Astrocyte (in vitro differentiated cells and primary cell): ENCODE results near the gene TEX19. TPM values are rescaled to one million over a fixed set of nuclear protein-coding genes. Genes with fewer than 3 reads are reported as not detected.

ENCODE experiments used
- DNase-seq: peaks from one replicate; pipeline ENCODE4 v3.0.0-alpha.2; 2010; ENCODE audit warnings: low read depth
- FAIRE-seq: peaks from 2 replicates; lab custom pipeline; 2011; peaks lifted over from hg19 to GRCh38; lab: Jason Lieb, UNC
- H2AFZ ChIP-seq: 2 replicates; pipeline ENCODE4 v1.6.0; 2012; ENCODE audit warnings: low read depth, low read length, inconsistent platforms
- H3K27ac ChIP-seq: 2 replicates; pipeline ENCODE4 v1.5.1; 2011; ENCODE audit warnings: low read depth, low read length, inconsistent platforms
- H3K27me3 ChIP-seq: 2 replicates; pipeline ENCODE4 v1.6.0; 2011; ENCODE audit warnings: low read length, inconsistent platforms; ENCODE audit not compliant: insufficient read depth
- H3K36me3 ChIP-seq: 2 replicates; pipeline ENCODE4 v1.5.1; 2011; ENCODE audit warnings: low read length, inconsistent platforms; ENCODE audit not compliant: insufficient read depth
- H3K4me1 ChIP-seq: 2 replicates; pipeline ENCODE4 v1.5.1; 2011; ENCODE audit warnings: low read length, inconsistent platforms; ENCODE audit not compliant: insufficient read depth
- H3K4me2 ChIP-seq: 2 replicates; pipeline ENCODE4 v1.6.0; 2012; ENCODE audit warnings: low read length, inconsistent platforms
- H3K4me3 ChIP-seq: 2 replicates; pipeline ENCODE4 v1.5.1; 2011; ENCODE audit warnings: low read depth, mild to moderate bottlenecking, low read length, inconsistent platforms; ENCODE audit not compliant: insufficient read depth
- H3K79me2 ChIP-seq: 2 replicates; pipeline ENCODE4 v1.6.0; 2012; ENCODE audit warnings: mild to moderate bottlenecking, low read length, inconsistent platforms; ENCODE audit not compliant: insufficient read depth
- H3K9ac ChIP-seq: 2 replicates; pipeline ENCODE4 v1.6.0; 2012; ENCODE audit warnings: mild to moderate bottlenecking, low read length, inconsistent platforms
- H3K9me3 ChIP-seq: 2 replicates; pipeline ENCODE4 v1.5.1; 2012; ENCODE audit warnings: low read depth, mild to moderate bottlenecking, low read length, inconsistent platforms; ENCODE audit not compliant: insufficient read depth
- H4K20me1 ChIP-seq: 2 replicates; pipeline ENCODE4 v1.6.0; 2012; ENCODE audit warnings: low read length, inconsistent platforms; ENCODE audit not compliant: insufficient read depth
- H3K27ac Mint-ChIP-seq: one replicate; pipeline ENCODE4 v1.8.0; 2021; ENCODE audit warnings: mild to moderate bottlenecking, mixed read lengths; ENCODE audit not compliant: unreplicated experiment
- H3K27me3 Mint-ChIP-seq: one replicate; pipeline ENCODE4 v1.8.0; 2021; ENCODE audit warnings: low read depth, mixed read lengths; ENCODE audit not compliant: unreplicated experiment
- H3K36me3 Mint-ChIP-seq: one replicate; pipeline ENCODE4 v1.8.0; 2021; ENCODE audit warnings: low read depth, mixed read lengths; ENCODE audit not compliant: unreplicated experiment
- H3K4me1 Mint-ChIP-seq: one replicate; pipeline ENCODE4 v1.8.0; 2021; ENCODE audit warnings: low read depth, mixed read lengths; ENCODE audit not compliant: unreplicated experiment
- H3K4me3 Mint-ChIP-seq: one replicate; pipeline ENCODE4 v1.8.0; 2021; ENCODE audit warnings: mild to moderate bottlenecking, moderate library complexity, mixed read lengths; ENCODE audit not compliant: unreplicated experiment
- H3K9me3 Mint-ChIP-seq: one replicate; pipeline ENCODE4 v1.8.0; 2021; ENCODE audit warnings: mild to moderate bottlenecking, mixed read lengths; ENCODE audit not compliant: unreplicated experiment
- EZH2 ChIP-seq: IDR thresholded peaks from 2 replicates; pipeline ENCODE4 v1.6.1; 2012; ENCODE audit warnings: mild to moderate bottlenecking, low read length, inconsistent platforms; ENCODE audit not compliant: insufficient read depth
- total RNA-seq: library from RNA; stranded (reverse); gene quantifications from 2 replicates; pipeline ENCODE4 v1.2.1, GENCODE V29; 2021
- TF ChIP-seq, protein P1 (sequence below): IDR thresholded peaks from 2 replicates; pipeline ENCODE4 v1.5.1; 2011; ENCODE audit warnings: low read depth, mild to moderate bottlenecking, inconsistent platforms, low read length, moderate library complexity; ENCODE audit not compliant: insufficient read depth

Gene TEX19
- total RNA-seq, 1 donor from 2014 or later: not detected

DNA sequence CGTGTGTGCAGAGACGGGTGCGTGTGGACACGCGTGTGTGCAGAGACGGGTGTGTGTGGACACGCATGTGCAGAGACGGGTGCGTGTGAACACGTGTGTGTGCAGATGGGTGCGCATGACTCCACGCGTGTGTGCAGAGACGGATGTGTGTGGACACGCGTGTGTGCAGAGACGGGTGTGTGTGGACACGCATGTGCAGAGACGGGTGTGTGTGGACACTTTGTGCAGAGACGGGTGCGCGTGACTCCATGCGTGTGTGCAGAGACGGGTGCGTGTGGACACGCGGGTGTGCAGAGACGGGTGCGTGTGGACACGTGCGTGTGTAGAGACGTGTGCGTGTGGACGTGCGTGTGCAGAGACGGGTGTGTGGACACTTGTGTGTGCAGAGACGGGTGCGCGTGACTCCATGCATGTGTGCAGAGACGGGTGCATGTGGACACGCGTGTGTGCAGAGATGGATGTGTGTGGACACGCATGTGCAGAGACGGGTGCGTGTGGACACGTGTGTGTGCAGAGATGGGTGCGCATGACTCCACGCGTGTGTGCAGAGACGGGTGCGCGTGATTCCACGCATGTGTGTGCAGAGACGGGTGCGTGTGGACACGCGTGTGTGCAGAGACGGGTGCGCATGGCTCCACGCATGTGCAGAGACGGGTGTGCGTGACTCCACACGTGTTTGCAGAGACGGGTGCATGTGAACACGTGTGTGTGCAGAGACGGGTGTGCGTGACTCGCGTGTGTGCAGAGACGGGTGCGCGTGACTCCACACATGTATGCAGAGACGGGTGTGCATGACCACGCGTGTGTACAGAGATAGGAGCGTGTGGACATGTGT lies 40.1 kb upstream of the TEX19 start:
- H3K36me3 Mint-ChIP-seq: no peaks in the 10 kb centered on the region
- H4K20me1 ChIP-seq: no peaks in the 10 kb centered on the region
- no peaks in the 10 kb centered on the region for H3K79me2 ChIP-seq
- H3K36me3 ChIP-seq: no peaks in the 10 kb centered on the region
- no peak overlapping the region for H3K9ac ChIP-seq
- no peak overlapping the region for H3K4me3 ChIP-seq
- no peak overlapping the region for H3K27ac ChIP-seq
- DNase-seq: no peak
- peaks cover 10% of the 10 kb centered on the region for H3K9me3 ChIP-seq
- H3K27me3 Mint-ChIP-seq: peaks cover 18% of the 10 kb centered on the region
- no peaks in the 10 kb centered on the region for H3K4me1 Mint-ChIP-seq
- no peak for FAIRE-seq
- H3K27me3 ChIP-seq: peaks cover 12% of the 10 kb centered on the region
- no peaks in the 10 kb centered on the region for H3K9me3 Mint-ChIP-seq
- H3K4me3 Mint-ChIP-seq: no peak overlapping the region
- no peak overlapping the region for H3K27ac Mint-ChIP-seq
- no peak overlapping the region for H3K4me2 ChIP-seq
- no peaks in the 10 kb centered on the region for H3K4me1 ChIP-seq
- H2AFZ ChIP-seq: no peak overlapping the region
- TF ChIP-seq EZH2: no peak

DNA sequence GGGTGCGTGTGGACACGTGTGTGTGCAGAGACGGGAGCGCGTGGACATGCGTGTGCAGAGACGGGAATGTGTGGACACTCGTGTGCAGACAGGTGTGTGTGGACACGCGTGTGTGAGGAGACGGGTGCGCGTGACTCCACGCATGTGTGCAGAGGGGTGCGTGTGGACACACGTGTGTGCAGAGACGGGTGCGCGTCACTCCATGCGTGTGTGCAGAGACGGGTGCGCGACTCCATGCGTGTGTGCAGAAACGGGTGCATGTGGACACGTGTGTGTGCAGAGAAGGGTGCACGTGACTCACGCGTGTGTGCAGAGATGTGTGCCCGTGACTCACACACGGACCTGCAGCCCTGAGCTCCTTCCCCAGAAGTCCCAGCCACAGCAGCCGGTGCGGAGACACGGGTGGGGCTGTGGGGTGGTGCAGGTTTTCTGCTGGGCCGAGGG lies 39.4 kb upstream of the TEX19 start:
- H3K79me2 ChIP-seq: no peaks in the 10 kb centered on the region
- H2AFZ ChIP-seq: no peak overlapping the region
- FAIRE-seq: no peak
- Mint-ChIP-seq H3K9me3 (no peaks in the 10 kb centered on the region), H3K4me3 (no peak overlapping the region), H3K4me1 (peaks cover under 1% of the 10 kb centered on the region), H3K27ac (no peak overlapping the region), H3K36me3 (no peaks in the 10 kb centered on the region), H3K27me3 (peaks cover 19% of the 10 kb centered on the region)
- peaks cover 12% of the 10 kb centered on the region for H3K27me3 ChIP-seq
- no peak overlapping the region for H3K27ac ChIP-seq
- no peaks in the 10 kb centered on the region for H3K36me3 ChIP-seq
- DNase-seq: no peak
- H3K9ac ChIP-seq: no peak overlapping the region
- H3K4me2 ChIP-seq: no peak overlapping the region
- TF ChIP-seq, protein P1, sequence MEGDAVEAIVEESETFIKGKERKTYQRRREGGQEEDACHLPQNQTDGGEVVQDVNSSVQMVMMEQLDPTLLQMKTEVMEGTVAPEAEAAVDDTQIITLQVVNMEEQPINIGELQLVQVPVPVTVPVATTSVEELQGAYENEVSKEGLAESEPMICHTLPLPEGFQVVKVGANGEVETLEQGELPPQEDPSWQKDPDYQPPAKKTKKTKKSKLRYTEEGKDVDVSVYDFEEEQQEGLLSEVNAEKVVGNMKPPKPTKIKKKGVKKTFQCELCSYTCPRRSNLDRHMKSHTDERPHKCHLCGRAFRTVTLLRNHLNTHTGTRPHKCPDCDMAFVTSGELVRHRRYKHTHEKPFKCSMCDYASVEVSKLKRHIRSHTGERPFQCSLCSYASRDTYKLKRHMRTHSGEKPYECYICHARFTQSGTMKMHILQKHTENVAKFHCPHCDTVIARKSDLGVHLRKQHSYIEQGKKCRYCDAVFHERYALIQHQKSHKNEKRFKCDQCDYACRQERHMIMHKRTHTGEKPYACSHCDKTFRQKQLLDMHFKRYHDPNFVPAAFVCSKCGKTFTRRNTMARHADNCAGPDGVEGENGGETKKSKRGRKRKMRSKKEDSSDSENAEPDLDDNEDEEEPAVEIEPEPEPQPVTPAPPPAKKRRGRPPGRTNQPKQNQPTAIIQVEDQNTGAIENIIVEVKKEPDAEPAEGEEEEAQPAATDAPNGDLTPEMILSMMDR: no peak
- no peak for TF ChIP-seq EZH2
- peaks cover 10% of the 10 kb centered on the region for H3K9me3 ChIP-seq
- no peak overlapping the region for H3K4me3 ChIP-seq
- H3K4me1 ChIP-seq: no peaks in the 10 kb centered on the region
- no peaks in the 10 kb centered on the region for H4K20me1 ChIP-seq

DNA sequence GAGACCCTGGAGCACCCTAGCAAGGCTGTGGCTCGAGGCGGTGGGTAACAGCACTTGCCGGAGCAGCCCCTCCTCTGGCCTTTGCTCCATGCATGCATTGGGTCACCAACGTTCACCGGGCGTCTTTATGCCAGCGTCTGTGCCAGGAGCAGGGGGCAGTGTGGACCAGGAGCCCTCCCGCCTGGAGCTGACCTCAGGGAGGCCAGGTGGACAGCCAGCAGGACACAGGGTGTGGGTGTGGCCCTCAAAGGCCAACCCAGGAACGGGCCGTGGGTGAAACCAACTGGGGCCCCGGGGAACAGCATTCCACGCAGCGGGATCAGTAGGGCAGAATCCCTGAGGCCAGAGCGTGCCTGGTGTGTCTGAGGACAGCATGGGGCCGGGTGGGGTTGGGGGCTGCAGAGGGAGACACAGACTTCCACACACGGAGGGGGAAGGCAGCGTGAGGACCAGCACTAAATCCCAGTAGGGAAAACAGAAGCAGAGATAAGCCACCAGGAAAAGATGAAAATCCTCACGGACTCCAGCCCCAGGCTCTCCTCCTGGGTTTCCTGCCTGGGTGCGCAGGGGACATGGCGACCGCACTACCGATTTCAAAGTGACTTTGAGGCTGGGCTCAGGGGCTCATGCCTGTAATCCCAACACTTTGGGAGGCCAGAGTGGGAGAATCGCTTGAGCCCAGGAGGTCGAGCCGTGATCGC lies 38.8 kb upstream of the TEX19 start:
- Histone ChIP-seq H3K4me3 (no peak overlapping the region), H2AFZ (no peak overlapping the region), H3K79me2 (no peaks in the 10 kb centered on the region), H4K20me1 (no peaks in the 10 kb centered on the region), H3K9ac (no peak overlapping the region), H3K4me1 (no peaks in the 10 kb centered on the region), H3K9me3 (peaks cover 10% of the 10 kb centered on the region), H3K27ac (no peak overlapping the region), H3K36me3 (no peaks in the 10 kb centered on the region), H3K27me3 (peaks cover 15% of the 10 kb centered on the region), H3K4me2 (no peak overlapping the region)
- H3K4me1 Mint-ChIP-seq: peaks cover 4% of the 10 kb centered on the region
- H3K4me3 Mint-ChIP-seq: no peak overlapping the region
- no peaks in the 10 kb centered on the region for H3K9me3 Mint-ChIP-seq
- H3K27ac Mint-ChIP-seq: no peak overlapping the region
- FAIRE-seq (no peak), DNase-seq (no peak)
- TF ChIP-seq EZH2: no peak
- TF ChIP-seq, protein P1: no peak
- no peaks in the 10 kb centered on the region for H3K36me3 Mint-ChIP-seq
- peaks cover 23% of the 10 kb centered on the region for H3K27me3 Mint-ChIP-seq
